ENCODE measurements around the gene POU6F2.

- no peak for TF ChIP-seq E2F8 (IDR thresholded peaks at IDR 0.05; ENCODE audit: low read depth, partially characterized antibody)
- no peak for TF ChIP-seq CHCHD3 (CRISPR knock-in tag; IDR thresholded peaks at IDR 0.05)
These were observed 371.9 kb downstream of the POU6F2 start for GRCh38 chr7:39349452-39350123.
